Measurements from ENCODE around the gene MAGI1.

The MAGI1 gene

GRCh38 chr3:65481085-65481484 is 557.6 kb downstream of the MAGI1 start:
- no peaks in the 10 kb centered on the region for H4K20me1 ChIP-seq (ENCODE audit: low read depth, low read length)

GRCh38 chr3:65479990-65480389 is 558.7 kb downstream of the MAGI1 start:
- Histone ChIP-seq H3K9me3 (ENCODE audit: insufficient read depth, low read length) (no peaks in the 10 kb centered on the region), H4K20me1 (ENCODE audit: low read depth, low read length) (no peaks in the 10 kb centered on the region), H3K4me2 (ENCODE audit: low read depth, low read length, poor library complexity, severe bottlenecking) (no peak overlapping the region), H3K27me3 (ENCODE audit: low read length) (no peaks in the 10 kb centered on the region), H3K79me2 (ENCODE audit: insufficient read depth, low read length) (no peaks in the 10 kb centered on the region), H2AFZ (ENCODE audit: low read depth, low read length, severe bottlenecking) (no peak overlapping the region), H3K9ac (ENCODE audit: low read length) (no peak overlapping the region), H3K4me3 (ENCODE audit: insufficient read depth, low read length, poor library complexity, severe bottlenecking) (no peak overlapping the region), H3K27ac (ENCODE audit: low read depth, low read length) (no peak overlapping the region), H3K9me2 (replicated peaks; ENCODE audit: insufficient read depth, low read length) (no peaks in the 10 kb centered on the region), H3F3A (ENCODE audit: insufficient read depth) (no peaks in the 10 kb centered on the region), H3K36me3 (ENCODE audit: low read length) (no peaks in the 10 kb centered on the region)
- no peak for TF ChIP-seq EZH2phosphoT487 (conservative IDR thresholded peaks at IDR 0.05; ENCODE audit: low read length)
- TF ChIP-seq, protein P1, sequence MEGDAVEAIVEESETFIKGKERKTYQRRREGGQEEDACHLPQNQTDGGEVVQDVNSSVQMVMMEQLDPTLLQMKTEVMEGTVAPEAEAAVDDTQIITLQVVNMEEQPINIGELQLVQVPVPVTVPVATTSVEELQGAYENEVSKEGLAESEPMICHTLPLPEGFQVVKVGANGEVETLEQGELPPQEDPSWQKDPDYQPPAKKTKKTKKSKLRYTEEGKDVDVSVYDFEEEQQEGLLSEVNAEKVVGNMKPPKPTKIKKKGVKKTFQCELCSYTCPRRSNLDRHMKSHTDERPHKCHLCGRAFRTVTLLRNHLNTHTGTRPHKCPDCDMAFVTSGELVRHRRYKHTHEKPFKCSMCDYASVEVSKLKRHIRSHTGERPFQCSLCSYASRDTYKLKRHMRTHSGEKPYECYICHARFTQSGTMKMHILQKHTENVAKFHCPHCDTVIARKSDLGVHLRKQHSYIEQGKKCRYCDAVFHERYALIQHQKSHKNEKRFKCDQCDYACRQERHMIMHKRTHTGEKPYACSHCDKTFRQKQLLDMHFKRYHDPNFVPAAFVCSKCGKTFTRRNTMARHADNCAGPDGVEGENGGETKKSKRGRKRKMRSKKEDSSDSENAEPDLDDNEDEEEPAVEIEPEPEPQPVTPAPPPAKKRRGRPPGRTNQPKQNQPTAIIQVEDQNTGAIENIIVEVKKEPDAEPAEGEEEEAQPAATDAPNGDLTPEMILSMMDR (IDR thresholded peaks at IDR 0.05; ENCODE audit: insufficient read depth, low read length, poor library complexity, severe bottlenecking): no peak

More at GRCh38 chr3:65481085-65481484, 557.6 kb downstream of the MAGI1 start:
- Histone ChIP-seq H3K36me3 (ENCODE audit: low read length) (no peaks in the 10 kb centered on the region), H2AFZ (ENCODE audit: low read depth, low read length, severe bottlenecking) (no peak overlapping the region), H3K9me2 (replicated peaks; ENCODE audit: insufficient read depth, low read length) (no peaks in the 10 kb centered on the region), H3K79me2 (ENCODE audit: insufficient read depth, low read length) (no peaks in the 10 kb centered on the region), H3K9me3 (ENCODE audit: insufficient read depth, low read length) (no peaks in the 10 kb centered on the region), H3F3A (ENCODE audit: insufficient read depth) (no peaks in the 10 kb centered on the region), H3K27me3 (ENCODE audit: low read length) (no peaks in the 10 kb centered on the region), H3K27ac (ENCODE audit: low read depth, low read length) (no peak overlapping the region), H3K9ac (ENCODE audit: low read length) (no peak overlapping the region), H3K4me3 (ENCODE audit: insufficient read depth, low read length, poor library complexity, severe bottlenecking) (no peak overlapping the region), H3K4me2 (ENCODE audit: low read depth, low read length, poor library complexity, severe bottlenecking) (no peak overlapping the region)
- TF ChIP-seq EZH2phosphoT487 (conservative IDR thresholded peaks at IDR 0.05; ENCODE audit: low read length): no peak
- TF ChIP-seq, protein P1 (IDR thresholded peaks at IDR 0.05; ENCODE audit: insufficient read depth, low read length, poor library complexity, severe bottlenecking): no peak

DNA sequence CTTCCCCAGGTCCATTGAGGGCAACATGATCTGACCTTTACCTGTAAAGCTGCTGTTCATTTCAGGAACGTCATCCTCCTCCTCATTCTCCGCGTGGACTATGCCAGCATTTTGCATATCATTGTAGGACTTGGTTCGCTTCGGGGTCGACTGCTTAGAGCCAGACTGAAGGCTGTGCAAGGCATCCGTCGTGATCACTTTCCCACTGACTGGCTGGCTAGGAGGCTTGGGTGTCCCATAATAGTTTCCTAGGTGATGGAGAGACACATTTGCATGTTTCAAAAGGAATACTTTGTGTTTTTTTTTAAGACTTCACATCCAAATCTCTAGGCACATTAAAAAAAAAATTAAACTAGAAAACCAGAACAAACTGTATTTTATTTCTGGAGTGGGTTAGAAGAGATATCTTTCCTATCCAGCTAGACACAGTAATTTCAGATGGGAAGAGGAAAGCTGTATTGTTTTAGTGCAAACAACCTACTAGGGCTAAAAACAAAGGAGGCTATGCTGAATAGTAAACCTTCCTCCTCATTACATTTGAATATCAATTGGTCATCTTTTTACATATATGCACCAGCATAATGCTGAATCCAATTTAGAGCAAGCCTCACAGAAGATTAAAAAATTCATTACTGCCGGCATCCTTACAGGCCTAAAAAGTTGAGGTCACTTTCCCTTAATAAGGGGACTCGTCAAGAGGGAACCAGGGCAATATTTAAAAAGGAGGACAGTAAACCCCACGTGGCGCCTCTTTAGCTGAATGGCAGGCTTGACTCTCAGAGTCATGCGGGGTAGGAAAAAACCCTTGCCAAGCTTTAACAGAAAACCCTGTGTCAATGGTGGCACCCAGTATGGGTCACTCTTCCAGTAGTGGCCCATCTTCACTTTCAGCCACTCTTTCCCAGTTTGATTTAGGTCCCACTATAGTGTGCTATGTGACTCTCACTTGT is 559.9 kb downstream of the MAGI1 start:
- H3K9ac ChIP-seq (ENCODE audit: low read length): no peak overlapping the region
- no peaks in the 10 kb centered on the region for H3K79me2 ChIP-seq (ENCODE audit: insufficient read depth, low read length)
- no peak overlapping the region for H3K27ac ChIP-seq (ENCODE audit: low read depth, low read length)
- no peak overlapping the region for H2AFZ ChIP-seq (ENCODE audit: low read depth, low read length, severe bottlenecking)
- H3K27me3 ChIP-seq (ENCODE audit: low read length): no peaks in the 10 kb centered on the region
- H3K36me3 ChIP-seq (ENCODE audit: low read length): no peaks in the 10 kb centered on the region
- H3K4me2 ChIP-seq (ENCODE audit: low read depth, low read length, poor library complexity, severe bottlenecking): no peak overlapping the region
- H3F3A ChIP-seq (ENCODE audit: insufficient read depth): no peaks in the 10 kb centered on the region
- H3K9me2 ChIP-seq (replicated peaks; ENCODE audit: insufficient read depth, low read length): no peaks in the 10 kb centered on the region
- no peaks in the 10 kb centered on the region for H4K20me1 ChIP-seq (ENCODE audit: low read depth, low read length)
- no peaks in the 10 kb centered on the region for H3K9me3 ChIP-seq (ENCODE audit: insufficient read depth, low read length)
- TF ChIP-seq, protein P1 (IDR thresholded peaks at IDR 0.05; ENCODE audit: insufficient read depth, low read length, poor library complexity, severe bottlenecking): no peak
- no peak overlapping the region for H3K4me3 ChIP-seq (ENCODE audit: insufficient read depth, low read length, poor library complexity, severe bottlenecking)
